Ascending aorta (tissue), 2 donors: ENCODE results near the gene PPCDC. TPM values are rescaled to one million over a fixed set of nuclear protein-coding genes. Genes with fewer than 3 reads are reported as not detected.
A peak's percentile ranks its signal among the peaks of the same experiment; 100 is the strongest.

Experiments used
- DNase-seq, 2 donors: peaks; one replicate each; pipeline ENCODE4 v3.0.0-alpha.2; 2019; ENCODE audit warnings: low spot score in 2 of 2
- H3K27ac ChIP-seq, 2 donors: fragments of 200-600 bp; sonication (generic); one replicate each; pipeline ENCODE4 v1.5.1; 2016 to 2017; ENCODE audit warnings: mild to moderate bottlenecking in 1 of 2
- H3K27me3 ChIP-seq: fragments of 200-600 bp; sonication (generic); one replicate; pipeline ENCODE4 v1.5.1; 2017
- H3K36me3 ChIP-seq, 2 donors: fragments of 200-600 bp; sonication (generic); one replicate each; pipeline ENCODE4 v1.5.1; 2016
- H3K4me1 ChIP-seq, 2 donors: fragments of 200-600 bp; sonication (generic); one replicate each; pipeline ENCODE4 v1.5.1; 2016 to 2017; ENCODE audit warnings: mild to moderate bottlenecking in 1 of 2
- H3K4me3 ChIP-seq, 2 donors: fragments of 200-600 bp; sonication (generic); one replicate each; pipeline ENCODE4 v1.5.1; 2016 to 2017; ENCODE audit warnings: mild to moderate bottlenecking in 1 of 2
- H3K9me3 ChIP-seq, 2 donors: fragments of 200-600 bp; sonication (generic); one replicate each; pipeline ENCODE4 v1.5.1; 2016
- intact Hi-C: fragments of 100-400 bp; cut with DNase I; formaldehyde crosslinking; loops from one replicate; pipeline ENCODE4 v1.15.1; 2023
- total RNA-seq: library from RNA; depleted of rRNA; stranded (reverse); fragments of >200 nt; gene quantifications from one replicate; pipeline ENCODE4 v1.1.0, GENCODE V29; 2016
- TF ChIP-seq, protein P1 (sequence below), 3 experiments: fragments of 200-600 bp in 2 of 3; fragments of 450-650 bp in 1 of 3; sonication (generic) in 2 of 3; IDR thresholded peaks; one replicate each; pipeline ENCODE4 v1.5.1; 2016 to 2019; ENCODE audit warnings: antibody characterized with exemption in 3 of 3, mild to moderate bottlenecking in 1 of 3, moderate library complexity in 1 of 3

The PPCDC gene
- total RNA-seq, 1 donor from 2014 or later: 8.9 TPM

DNA sequence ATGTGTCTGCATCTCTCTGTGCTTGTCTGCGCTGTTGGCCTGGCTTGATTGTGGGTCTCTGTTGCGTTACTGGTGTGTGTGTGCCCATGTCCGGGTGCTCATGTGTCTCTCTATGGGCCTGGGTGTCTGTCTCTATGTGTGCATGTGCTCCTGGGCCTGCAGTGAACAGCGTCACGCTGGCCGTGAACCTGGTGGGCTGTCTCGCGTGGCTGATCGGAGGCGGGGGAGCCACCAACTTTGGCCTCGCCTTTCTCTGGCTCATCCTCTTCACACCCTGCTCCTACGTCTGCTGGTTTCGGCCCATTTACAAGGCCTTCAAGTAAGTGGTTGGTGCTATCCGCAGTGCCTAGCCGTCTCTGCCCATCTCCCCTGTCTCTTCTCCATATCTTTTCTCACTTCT, 7.0 kb upstream of the PPCDC start:
- no peaks in the 10 kb centered on the region for H3K4me1 ChIP-seq
- intact Hi-C loops: no loop called here
- no peaks in the 10 kb centered on the region for H3K9me3 ChIP-seq
- H3K27ac ChIP-seq: no peak overlapping the region
- H3K36me3 ChIP-seq: no peaks in the 10 kb centered on the region
- TF ChIP-seq, protein P1, sequence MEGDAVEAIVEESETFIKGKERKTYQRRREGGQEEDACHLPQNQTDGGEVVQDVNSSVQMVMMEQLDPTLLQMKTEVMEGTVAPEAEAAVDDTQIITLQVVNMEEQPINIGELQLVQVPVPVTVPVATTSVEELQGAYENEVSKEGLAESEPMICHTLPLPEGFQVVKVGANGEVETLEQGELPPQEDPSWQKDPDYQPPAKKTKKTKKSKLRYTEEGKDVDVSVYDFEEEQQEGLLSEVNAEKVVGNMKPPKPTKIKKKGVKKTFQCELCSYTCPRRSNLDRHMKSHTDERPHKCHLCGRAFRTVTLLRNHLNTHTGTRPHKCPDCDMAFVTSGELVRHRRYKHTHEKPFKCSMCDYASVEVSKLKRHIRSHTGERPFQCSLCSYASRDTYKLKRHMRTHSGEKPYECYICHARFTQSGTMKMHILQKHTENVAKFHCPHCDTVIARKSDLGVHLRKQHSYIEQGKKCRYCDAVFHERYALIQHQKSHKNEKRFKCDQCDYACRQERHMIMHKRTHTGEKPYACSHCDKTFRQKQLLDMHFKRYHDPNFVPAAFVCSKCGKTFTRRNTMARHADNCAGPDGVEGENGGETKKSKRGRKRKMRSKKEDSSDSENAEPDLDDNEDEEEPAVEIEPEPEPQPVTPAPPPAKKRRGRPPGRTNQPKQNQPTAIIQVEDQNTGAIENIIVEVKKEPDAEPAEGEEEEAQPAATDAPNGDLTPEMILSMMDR (IDR thresholded peaks at IDR 0.05): no peak
- H3K27me3 ChIP-seq: no peaks in the 10 kb centered on the region
- no peak overlapping the region for H3K4me3 ChIP-seq
- no peak for DNase-seq

DNA sequence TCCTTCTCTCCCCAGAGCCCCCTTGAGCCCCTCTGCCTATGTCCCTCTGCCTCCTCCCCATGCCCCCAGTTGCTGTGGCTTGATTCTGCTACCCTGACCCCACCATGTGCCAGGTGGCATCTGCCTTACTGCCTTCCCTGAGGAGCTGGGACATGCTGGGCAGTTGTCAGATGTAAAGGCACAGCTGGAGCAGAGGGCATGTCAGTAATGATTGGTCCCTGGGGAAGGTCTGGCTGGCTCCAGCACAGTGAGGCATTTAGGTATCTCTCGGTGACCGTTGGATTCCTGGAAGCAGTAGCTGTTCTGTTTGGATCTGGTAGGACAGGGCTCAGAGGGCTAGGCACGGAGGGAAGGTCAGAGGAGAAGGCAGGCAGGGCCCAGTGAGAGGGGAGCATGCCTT, 3.5 kb upstream of the PPCDC start:
- TF ChIP-seq, protein P1 (IDR thresholded peaks at IDR 0.05): no peak
- Histone ChIP-seq H3K27me3 (no peaks in the 10 kb centered on the region), H3K27ac (no peak overlapping the region), H3K4me3 (no peak overlapping the region), H3K36me3 (no peaks in the 10 kb centered on the region), H3K4me1 (peaks cover 4 to 10% of the 10 kb centered on the region in 2 donors), H3K9me3 (no peaks in the 10 kb centered on the region)
- intact Hi-C loops: loop anchor here (10.0 kb wide), 3 partner anchors 315 to 435 kb away; partner anchors contain the start of genes COMMD4, MAN2C1 and SIN3A
- DNase-seq: no peak

DNA sequence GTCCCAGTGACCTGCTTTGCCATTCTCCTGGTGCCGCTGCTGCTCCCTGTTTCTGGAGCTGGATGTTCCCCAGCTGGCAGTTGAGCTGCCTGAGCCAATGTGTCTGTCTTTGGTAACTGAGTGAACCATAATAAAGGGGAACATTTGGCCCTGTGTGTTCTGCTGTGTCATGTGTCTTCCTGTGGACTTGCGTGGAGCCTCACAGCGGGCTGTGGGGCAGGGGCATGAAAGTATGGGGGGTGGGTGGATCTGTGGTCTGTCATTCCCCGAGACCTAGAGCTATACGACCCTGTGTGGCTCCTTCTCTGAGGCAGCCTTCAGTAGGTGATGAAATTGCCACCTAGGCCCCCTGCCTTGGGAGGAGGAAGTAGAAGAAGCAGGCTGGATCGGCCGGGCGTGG, 2.0 kb upstream of the PPCDC start:
- Histone ChIP-seq H3K27me3 (no peaks in the 10 kb centered on the region), H3K27ac (no peak overlapping the region), H3K4me1 (peaks cover 4 to 10% of the 10 kb centered on the region in 2 donors), H3K4me3 (no peak overlapping the region), H3K9me3 (no peaks in the 10 kb centered on the region), H3K36me3 (peaks cover 0 to 4% of the 10 kb centered on the region in 2 donors)
- intact Hi-C loops: loop anchor here (10.0 kb wide), 3 partner anchors 313 to 433 kb away; partner anchors contain the start of genes COMMD4, MAN2C1 and SIN3A
- DNase-seq: no peak
- TF ChIP-seq, protein P1 (IDR thresholded peaks at IDR 0.05): no peak

DNA sequence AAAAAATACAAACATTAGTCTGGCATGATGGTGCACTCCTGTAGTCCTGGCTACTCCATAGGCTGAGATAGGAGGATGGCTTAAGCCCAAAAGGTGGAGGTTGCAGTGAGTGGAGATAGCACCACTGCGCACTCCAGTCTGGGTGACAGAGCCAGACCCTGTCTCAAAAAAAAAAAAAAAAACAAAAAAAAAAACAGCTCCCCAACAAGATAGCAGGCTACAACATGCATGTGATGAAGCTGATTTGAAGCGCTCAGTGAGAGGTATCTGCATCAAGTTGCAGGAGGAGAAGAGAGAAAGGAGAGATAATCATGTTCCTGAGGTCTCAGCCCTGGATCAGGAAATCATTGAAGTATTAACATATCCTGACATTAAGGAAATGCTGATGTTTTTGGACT, 608 bp upstream of the PPCDC start:
- TF ChIP-seq, protein P1 (IDR thresholded peaks at IDR 0.05): no peak
- intact Hi-C loops: loop anchor here (1.0 to 10.0 kb wide), 6 partner anchors 28 to 432 kb away; partner anchors contain the start of genes COMMD4, MAN2C1, SCAMP5 and SIN3A
- Histone ChIP-seq H3K4me3 (no peak overlapping the region), H3K4me1 (peaks cover 4 to 10% of the 10 kb centered on the region in 2 donors), H3K27ac (no peak overlapping the region), H3K9me3 (no peaks in the 10 kb centered on the region), H3K36me3 (peaks cover 0 to 5% of the 10 kb centered on the region in 2 donors), H3K27me3 (no peaks in the 10 kb centered on the region)
- no peak for DNase-seq

DNA sequence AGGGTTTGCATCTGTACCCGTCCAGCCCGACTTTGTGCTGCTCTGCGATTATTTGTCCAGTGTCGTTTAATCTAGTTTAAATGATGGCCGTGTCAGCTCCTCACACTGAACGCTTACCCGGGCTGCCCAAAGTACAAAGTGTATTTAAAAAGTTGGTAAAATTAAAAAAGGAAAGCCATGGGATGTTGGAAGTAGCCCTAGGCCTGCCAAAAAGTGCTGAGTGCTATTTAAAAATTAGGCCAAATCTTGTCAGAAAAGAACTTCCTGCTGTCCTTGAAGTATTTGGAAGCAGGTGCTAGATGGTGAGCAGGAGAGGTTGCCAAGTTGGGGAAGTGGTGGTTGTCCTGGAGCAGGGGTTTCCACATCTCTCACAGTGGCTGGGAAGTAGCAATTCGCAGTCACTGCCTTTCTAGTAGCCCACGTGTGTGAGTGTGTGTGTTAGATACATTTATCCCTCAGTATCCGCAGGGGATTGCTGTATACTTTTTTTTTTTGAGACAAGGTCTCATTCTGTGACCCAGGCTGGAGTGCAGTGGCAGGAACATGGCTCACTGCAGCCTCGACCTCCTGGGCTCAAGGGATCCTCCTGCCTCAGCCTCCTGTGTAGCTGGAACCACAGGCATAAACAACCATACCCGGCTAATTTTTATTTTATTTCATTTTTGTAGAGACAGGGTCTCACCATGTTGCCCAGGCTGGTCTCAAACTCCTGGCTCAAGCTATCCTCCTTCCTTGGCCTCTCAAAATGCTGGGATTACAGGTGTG, 664 bp downstream of the PPCDC start:
- DNase-seq: no peak
- peaks cover 0 to 5% of the 10 kb centered on the region in 2 donors for H3K36me3 ChIP-seq
- H3K4me3 ChIP-seq: peak overlapping the region; percentile 81 to 97
- TF ChIP-seq, protein P1 (IDR thresholded peaks at IDR 0.05): no peak
- H3K9me3 ChIP-seq: no peaks in the 10 kb centered on the region
- peaks cover 10 to 16% of the 10 kb centered on the region in 2 donors for H3K4me1 ChIP-seq
- no peaks in the 10 kb centered on the region for H3K27me3 ChIP-seq
- peak overlapping the region; percentile 78 to 91 for H3K27ac ChIP-seq
- intact Hi-C loops: loop anchor here (1.0 to 10.0 kb wide), 6 partner anchors 29 to 431 kb away; partner anchors contain the start of genes COMMD4, MAN2C1, SCAMP5 and SIN3A
